ENCODE results near the gene RPS6KA5.

DNA sequence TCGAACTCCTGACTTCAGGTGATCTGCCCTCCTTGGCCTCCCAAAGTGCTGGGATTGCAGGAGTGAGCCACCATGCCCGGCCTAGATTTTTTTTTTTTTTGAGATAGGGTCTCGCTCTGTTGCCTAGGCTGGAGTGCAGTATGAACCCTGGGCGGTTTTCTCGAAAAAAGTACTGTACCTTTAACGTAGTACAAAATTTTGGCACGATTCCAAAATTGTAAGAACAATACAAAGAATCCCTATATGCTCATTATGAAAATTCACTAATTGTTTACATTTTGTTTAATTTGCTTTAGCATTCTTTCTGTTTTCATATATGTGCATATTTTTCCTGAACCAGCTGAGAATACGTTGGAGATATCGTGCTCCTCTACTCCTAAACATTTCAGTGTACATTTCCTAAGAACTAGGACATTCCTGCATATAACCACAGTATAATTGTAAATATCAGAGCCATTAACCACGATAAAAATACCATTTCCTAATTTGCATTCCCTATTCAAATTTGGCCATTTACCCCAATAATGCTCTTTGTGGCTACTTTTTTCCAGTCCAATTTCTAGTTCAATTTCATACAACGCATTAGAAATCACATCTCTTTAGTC is 97.8 kb downstream of the RPS6KA5 start:
- TF ChIP-seq, protein P1, sequence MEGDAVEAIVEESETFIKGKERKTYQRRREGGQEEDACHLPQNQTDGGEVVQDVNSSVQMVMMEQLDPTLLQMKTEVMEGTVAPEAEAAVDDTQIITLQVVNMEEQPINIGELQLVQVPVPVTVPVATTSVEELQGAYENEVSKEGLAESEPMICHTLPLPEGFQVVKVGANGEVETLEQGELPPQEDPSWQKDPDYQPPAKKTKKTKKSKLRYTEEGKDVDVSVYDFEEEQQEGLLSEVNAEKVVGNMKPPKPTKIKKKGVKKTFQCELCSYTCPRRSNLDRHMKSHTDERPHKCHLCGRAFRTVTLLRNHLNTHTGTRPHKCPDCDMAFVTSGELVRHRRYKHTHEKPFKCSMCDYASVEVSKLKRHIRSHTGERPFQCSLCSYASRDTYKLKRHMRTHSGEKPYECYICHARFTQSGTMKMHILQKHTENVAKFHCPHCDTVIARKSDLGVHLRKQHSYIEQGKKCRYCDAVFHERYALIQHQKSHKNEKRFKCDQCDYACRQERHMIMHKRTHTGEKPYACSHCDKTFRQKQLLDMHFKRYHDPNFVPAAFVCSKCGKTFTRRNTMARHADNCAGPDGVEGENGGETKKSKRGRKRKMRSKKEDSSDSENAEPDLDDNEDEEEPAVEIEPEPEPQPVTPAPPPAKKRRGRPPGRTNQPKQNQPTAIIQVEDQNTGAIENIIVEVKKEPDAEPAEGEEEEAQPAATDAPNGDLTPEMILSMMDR (IDR thresholded peaks at IDR 0.05), result no peak
- TF ChIP-seq POLR2A (IDR thresholded peaks at IDR 0.05), result no peak
- no peak for TF ChIP-seq POLR2AphosphoS5 (IDR thresholded peaks at IDR 0.05)
- TF ChIP-seq EP300 (IDR thresholded peaks at IDR 0.05), result no peak

All from stomach (tissue), 4 donors.